Iris pigment epithelial cell (primary cell): ENCODE data around the gene S100A7A.
"Not testable (repeated sequence)": the region's sequence is repeated elsewhere in the genome, so short reads cannot be mapped to it uniquely, and the experiment has no call there.

Experiments used
- DNase-seq: peaks from one replicate; pipeline ENCODE4 v3.0.0-alpha.2; 2011; ENCODE audit warnings: low read depth

S100A7A gene

GRCh38 chr1:153395136-153395685 is 21.1 kb upstream of the S100A7A start:
- DNase-seq, result no peak

GRCh38 chr1:153395776-153396175 is 20.5 kb upstream of the S100A7A start:
- no peak for DNase-seq

DNA sequence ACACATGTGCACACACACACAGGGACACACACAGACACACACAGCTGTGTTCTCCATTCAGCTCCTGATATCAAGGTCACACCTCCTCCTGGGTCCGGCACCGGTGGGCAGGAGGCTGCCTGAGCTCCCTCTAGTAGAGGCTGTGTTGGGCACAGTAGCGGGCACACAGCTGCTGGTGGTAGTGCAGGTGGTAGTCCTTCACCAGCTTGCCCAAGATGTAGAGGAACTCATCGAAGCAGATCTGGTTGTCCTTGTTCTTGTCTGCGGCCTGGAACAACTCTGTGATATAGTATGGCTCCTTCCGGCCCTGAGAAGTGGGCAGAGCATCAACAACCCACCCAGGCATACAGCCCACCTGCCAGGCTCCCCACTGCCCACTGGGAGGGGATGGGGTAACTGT is 19.9 kb upstream of the S100A7A start:
- no peak for DNase-seq

- no peak for DNase-seq
Observed at GRCh38 chr1:153397051-153397923, 19.0 kb upstream of the S100A7A start.

DNA sequence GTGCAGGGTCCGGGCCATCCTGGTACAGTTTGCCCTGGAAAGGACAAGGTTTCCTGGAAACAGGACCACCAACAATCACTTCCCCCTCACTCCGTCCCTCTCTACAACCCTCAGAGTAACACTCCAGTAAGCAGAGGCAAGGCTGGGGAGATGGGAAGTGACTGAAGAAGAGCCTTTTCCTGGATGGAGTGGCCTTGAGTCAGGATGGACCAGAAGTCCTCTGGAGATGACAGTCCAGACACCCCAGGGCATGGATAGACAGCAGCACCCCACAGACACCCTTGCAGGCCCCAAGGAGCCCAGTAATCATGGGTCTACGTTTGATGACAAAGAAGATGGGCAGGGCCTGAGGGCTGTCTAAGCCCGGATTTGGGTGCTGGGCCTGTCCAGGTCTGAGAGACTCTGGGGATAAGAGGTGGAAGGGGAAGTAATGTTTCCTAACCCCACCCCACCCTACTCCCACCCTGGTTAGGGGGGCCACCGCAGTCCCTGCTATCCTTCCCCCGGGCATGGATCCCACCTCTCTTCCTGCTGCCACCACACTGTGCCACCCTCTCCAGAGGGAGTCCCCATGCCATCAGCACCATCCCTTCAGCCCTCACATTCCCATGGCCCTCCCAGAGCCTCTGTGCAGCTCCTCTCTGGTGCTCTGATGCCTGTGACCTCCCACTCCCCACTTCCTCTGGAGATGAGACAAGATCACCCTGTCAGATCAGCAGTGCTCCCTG is 18.2 kb upstream of the S100A7A start:
- DNase-seq, result no peak

DNA sequence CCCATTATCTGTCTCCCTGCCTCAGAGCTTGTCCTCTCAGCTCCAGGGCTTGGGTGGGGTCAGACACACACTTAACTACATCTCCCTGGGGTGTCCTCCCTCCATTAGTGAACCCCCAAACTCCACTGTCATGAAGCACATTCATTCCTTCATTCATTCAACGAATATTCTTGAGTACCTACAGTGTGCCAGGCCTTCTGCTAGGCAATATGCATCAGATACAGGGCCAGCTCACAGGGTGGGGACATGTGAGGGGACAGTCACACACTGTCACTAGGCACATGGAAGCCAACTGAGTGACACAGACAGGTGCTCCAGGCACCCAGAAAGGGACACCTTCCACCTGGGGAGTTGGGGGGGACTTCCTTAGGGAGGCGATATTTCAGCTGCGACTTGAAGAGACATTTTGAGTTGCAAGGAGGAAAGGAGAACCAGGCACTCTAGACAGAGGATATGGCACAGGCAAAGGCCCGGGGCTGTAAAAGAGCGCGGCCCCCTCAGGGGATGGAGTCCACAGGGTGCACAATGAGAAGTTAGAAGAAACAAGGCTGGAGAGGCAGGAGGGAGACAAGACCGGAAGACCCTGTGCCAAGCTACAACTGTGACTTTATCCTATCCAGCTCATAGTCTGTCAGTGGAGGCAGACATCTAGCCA is 16.8 kb upstream of the S100A7A start:
- no peak for DNase-seq

- no peak for DNase-seq
Observed at GRCh38 chr1:153400244-153400643, 16.1 kb upstream of the S100A7A start.

DNA sequence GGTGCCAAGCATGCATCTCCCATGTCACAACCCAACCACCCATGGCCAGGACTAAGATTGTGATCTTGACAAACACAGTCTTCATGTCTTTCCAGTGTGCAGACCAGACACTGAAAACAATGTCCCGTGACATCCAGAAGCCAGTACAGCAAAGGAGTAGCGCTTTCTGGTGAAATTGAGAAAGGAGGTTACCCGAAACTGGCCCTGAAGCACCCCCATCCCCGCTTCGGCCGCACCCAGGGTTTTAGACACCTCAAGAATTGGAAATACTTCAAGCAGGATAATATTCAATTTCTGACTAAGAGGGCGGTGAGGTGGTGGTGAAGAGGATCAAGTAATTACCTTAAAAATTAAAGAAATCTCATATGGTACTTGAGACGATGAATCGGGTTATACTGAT is 14.9 kb upstream of the S100A7A start:
- no peak for DNase-seq

- DNase-seq, result no peak
Observed at GRCh38 chr1:153402226-153402625, 14.1 kb upstream of the S100A7A start.

DNA sequence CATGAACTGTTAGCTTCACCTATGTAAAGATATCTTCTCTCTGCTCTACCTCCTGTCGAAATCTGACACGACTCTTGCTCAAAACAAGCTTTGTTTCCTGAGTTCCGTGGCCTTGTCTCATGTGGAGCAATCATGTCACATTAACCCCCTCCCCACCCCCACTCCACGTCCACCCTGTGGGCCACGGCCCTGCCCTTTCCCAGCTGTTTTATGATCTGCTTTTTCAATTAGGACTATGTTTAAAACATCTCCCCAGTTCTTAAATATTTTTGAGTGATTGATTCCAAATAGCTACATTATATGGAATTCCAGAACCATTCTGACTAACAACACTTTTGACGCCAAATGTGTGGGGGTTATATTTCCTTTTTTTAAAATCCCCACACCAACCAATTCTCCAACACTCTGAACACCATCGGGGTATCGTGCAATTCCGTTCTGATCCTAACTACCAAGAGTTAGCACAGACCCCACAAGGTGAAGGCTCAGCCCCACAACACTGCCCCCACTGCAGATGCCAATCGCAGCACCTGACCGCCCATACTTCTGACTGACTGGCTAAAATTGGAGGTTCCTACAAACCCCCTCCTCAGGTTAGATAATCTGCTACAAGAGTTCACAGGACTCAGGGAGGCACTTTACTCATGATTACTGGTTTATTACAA is 12.8 kb upstream of the S100A7A start:
- DNase-seq, result no peak

DNA sequence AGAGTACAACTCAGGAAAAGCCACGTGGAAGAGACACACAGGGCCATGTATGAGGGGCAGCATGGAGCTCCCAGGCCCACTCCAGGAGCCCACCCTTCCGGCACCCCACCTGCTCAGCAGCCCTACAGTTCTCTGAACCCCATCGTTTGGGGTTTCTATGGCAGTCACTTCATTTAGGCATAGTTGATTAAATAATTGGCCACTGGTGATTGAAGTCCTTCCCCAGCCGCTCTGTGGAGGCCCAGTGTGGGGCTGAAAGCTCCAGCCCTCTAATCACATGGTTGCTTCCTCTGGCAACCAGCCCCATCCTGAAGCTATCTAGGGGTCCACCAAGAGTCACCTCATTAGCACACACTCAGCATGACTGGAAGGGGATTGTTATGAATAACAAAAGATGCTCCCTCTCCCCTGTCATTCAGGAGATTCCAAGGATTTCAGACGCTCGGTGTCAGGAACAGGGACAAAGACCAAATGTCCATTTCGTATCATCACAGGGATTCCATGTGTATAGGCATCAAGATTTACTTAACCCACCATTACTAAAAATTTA is 12.2 kb upstream of the S100A7A start:
- DNase-seq, result no peak

- DNase-seq, result no peak
Observed at GRCh38 chr1:153404768-153405167, 11.6 kb upstream of the S100A7A start.

GRCh38 chr1:153405825-153406599 is 10.3 kb upstream of the S100A7A start:
- DNase-seq, result not testable (repeated sequence)

DNA sequence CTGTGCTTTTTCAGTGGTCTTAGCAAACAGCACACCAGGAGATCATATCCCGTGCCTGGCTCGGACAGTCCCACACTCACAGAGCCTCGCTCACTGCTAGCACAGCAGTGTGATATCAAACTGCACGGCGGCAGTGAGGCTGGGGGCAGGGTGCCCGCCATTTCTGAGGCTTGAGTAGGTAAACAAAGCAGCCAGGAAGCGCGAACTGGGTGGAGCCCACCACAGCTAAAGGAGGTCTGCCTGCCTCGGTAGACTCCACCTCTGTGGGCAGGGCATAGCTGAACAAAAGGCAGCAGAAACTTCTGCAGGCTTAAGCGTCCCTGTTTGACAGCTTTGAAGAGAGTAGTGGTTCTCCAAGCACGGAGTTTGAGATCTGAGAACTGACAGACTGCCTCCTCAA is 9.0 kb upstream of the S100A7A start:
- DNase-seq, result not testable (repeated sequence)

DNA sequence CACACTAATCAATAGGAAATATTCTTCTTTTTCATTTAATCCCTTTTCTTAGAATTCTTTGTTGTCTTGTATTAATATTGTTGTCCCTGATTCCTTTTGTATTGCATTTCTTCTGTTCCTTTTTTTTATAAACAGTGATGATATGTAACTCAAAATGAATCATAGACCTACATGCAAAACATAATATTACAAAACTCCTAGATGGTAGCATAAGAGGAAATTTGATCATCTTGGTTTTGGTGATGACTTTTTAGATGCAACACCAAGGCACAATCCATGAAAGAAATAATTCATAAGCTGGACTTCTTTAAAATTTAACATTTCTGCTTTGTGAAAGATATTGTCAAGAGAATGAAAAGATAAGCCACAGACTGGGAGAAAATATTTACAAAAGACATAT is 2.4 kb upstream of the S100A7A start:
- not testable (repeated sequence) for DNase-seq

DNA sequence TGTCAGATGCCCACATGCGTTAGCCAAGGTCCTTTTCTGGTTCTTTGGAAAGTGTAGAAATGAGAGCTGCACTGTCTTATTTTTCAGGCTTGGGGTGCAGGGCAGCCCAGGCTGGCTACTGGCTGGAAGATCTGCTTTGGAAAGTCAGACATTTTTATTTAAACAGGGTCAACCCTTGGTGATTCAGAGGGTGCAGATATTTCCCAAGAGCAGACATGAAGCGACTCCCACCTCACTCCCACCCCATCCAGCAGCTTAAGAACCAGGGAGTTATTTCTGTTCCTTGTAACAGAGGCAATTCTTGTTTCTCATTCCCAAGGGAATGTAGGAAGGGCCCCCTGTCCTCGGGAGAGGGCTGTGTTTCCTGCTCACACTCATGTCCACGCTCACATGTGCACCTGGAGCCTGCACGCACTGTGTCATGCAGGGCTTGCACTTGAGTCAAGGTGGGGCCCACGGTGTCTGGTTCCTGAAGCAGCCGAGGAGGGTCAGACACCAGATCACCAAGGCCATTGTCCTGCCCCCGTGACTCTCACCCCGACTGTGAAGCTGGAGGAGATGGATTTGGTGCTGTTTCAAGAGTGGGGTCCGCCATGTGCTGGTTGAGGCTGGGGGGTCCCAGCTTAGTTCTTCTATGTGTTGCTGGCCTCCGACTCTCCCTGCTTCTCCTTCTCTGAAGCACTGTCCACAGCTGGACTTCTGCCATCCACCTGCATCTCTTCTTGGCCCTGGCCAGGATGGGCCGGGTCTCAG is 992 bp downstream of the S100A7A start:
- DNase-seq, result no peak

DNA sequence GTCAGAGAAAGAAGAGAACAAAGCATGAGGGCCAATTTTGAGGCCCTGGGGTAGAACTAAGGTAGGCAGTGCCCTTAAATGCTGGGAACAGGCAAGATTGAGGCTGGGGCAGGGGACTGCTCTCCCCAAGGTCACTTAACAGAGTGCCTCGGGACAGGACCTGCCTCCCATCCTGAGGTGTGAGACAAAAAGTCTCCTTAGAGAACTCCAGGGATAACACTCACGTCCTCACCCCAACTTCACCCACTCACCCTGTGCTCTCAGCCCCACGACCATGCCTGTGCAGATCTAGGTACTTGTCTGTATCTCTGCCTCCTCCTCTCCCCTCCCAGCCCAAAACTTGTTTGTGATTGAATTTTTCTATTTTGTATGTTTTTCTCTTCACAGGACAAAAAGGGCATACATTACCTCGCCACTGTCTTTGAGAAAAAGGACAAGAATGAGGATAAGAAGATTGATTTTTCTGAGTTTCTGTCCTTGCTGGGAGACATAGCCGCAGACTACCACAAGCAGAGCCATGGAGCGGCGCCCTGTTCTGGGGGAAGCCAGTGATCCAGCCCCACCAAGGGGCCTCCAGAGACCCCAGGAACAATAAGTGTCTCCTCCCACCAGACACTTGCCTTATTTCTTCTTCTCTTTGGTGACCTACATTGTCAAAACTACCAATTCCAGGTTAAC is 2.6 kb downstream of the S100A7A start:
- not testable (repeated sequence) for DNase-seq

DNA sequence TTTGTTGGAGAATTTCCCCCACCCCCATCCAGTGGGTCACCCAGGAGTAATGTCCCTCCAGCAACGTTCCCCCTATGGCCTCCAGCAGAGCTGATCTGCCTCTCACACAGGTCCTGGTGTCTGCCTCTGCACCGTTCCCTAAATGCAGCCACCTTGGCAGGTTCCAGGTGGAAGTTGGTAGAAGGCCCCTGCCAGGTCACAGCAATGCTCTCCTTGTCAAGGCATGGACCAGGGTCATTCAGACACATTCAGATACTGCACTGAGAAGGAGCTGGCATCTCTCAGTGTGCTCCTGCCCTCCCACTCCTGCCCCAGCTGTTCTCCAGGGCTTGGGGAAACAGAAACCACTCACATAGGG is 3.1 kb downstream of the S100A7A start:
- DNase-seq, result not testable (repeated sequence)

DNA sequence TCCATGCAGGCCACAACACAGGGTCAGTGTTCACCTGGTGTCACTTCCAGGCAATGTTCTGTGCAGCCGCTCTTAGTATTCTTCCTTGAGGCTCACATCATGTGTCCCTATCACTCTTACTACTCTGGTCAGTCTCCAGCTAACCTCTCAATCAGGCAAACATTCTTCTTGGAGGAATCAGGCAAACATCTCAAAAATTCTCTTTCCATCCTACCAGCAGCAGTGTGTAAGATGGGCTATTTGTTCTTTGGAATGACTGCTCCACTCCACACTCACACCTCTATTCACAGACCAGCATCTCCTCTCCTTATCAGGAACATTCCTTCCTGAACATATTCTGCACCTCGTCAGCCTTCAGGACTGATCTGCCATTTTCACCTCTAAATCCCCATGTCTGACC is 4.0 kb downstream of the S100A7A start:
- DNase-seq, result no peak
